NCI-H146 treated with DMSO at 0.1 percent for 48 hours (cell line): ENCODE results near the gene PEX11G.

Experiments used
- DNase-seq: peaks from one replicate; lab custom pipeline; 2025; ENCODE audit not compliant: unreplicated experiment; lab: John Stamatoyannopoulos, UW

Gene PEX11G

GRCh38 chr19:7488736-7489353 is at the start of gene PEX11G:
Gene PEX11G (minus strand): TSS chr19:7489035. CDS start chr19:7489010, 25 bp downstream.
- peak; percentile 69 for DNase-seq

GRCh38 chr19:7535998-7536695 is 47.3 kb upstream of the PEX11G start:
- DNase-seq = no peak

DNA sequence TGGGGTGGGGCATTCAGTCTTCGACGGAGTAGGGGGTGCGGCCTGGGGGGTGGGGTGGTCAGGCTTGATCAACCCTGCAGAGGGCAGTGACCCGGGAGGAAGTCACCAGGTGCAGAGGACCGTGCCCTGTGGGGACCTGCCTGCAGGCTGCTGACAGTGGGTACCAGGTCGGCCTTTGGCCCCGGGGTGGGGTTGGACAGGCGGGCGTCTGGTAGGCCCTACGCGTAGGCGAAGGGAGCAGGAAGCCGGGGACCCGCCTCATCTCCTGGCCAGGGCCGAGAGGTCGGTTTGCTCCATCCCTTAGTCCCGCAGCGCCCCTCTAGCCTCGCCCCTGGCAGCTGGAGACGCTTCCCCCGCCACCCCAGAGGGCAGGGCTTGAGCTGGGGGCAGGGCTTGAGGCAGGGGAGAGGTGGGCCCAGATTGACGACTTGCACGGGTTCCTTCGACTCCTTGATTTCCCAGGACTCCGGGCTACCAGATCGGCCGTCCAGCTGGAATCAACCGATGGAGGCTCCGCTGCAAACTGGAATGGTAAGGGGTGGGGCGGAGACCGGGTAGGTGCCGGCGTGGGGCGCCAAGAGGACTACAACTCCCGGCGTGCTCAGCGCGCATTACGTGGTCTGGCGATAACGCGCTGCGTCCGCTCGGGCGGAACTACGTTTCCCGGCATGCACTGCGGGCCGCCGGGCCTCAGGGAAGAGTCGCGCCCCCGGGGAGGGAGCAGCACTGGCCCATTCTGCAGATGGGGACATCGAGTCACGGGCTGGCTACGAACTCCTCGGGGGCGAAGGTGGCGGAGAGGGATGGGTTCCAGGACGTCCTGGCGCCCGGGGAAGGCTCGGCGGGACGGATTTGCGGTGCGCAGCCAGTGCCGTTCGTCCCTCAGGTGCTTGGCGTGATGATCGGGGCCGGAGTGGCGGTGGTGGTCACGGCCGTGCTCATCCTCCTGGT is 46.5 kb upstream of the PEX11G start, which contains the start of gene PNPLA6:
TSS of gene PNPLA6 (plus strand) at position 671 of the 951 bp plus-strand sequence. CDS start at position 743, 72 bp downstream.
- DNase-seq = peak; percentile 54

GRCh38 chr19:7534531-7535046 is 45.8 kb upstream of the PEX11G start:
- DNase-seq = no peak

DNA sequence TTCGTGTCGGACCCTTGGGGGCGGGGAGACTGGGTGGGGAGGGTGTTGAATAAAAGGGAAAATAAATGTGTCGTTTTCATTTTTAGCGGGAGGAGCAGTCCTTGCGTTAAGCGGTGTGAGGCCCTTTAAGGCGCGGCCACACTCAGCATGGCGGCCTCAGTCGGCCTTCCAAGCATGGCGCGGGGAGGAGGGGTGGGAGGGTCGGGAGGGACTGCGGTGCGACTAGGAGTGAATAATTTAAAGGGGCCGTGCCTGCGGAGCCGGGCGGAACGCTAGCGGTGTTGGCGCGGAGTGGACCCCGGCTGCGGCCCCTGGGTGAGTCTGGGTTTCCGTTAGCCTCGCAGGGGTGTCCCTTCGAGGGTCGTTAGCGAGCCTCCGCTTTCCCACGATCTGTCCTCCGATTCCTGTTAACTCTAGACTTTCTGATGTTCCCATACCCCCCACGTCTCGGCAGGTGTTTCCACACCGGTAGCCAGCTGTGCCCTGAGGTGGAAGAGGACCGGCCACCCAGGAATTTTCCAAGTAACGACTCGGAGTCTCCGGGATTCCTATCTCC is 45.2 kb upstream of the PEX11G start:
- DNase-seq = peak; percentile 35

DNA sequence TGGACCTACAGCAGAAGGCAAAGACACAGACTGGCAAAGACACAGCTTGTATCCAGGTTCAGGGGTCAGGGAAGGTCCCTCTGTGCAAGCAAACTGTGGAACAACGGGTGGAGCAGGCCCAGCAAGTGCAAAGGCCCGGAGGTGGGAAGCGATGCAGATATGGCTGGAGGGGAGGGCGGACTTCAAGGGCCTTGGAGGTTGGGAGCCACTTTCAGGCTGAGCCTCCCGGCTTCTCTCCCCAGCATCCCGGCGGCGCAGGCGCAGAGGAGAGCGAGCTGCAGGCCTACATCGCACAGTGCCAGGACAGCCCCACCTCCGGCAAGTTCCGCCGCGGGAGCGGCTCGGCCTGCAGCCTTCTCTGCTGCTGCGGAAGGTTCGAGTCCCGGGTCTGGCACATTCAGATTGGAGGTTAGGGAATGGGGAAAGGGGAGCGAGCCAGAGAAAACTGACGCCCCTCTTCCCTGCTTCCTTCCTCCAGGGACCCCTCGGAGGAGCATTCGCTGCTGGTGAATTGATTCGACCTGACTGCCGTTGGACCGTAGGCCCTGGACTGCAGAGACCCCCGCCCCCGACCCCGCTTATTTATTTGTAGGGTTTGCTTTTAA is 44.5 kb upstream of the PEX11G start:
- DNase-seq = no peak

DNA sequence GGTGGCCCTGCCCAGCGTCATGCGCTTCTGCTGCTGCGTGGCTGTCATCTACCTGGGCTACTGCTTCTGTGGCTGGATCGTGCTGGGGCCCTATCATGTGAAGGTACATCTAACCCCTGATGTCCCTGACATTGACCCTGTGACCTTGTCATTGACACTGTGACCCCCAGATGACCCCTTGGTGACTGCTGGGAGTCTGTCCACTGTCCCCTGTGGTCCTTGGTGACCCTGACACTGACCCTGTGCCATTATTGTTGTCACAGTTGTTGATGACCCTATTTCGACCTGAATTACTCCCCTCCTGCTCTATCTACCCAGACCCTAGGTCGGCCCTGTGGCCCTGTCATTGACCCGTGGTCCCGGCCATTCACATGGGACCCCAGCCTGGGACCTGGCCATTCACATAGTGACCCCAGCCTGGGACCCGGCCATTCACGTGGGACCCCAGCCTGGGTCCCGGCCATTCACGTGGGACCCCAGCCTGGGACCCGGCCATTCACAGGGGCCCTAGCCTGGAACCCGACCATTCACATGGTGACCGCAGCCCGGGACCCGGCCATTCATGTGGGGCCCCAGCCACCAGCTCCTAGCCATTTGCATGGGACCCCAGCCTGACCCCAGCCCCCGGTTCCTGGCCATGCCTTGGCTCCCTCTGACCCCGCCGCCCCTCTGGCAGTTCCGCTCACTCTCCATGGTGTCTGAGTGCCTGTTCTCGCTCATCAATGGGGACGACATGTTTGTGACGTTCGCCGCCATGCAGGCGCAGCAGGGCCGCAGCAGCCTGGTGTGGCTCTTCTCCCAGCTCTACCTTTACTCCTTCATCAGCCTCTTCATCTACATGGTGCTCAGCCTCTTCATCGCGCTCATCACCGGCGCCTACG is 41.0 kb upstream of the PEX11G start:
- no peak for DNase-seq

DNA sequence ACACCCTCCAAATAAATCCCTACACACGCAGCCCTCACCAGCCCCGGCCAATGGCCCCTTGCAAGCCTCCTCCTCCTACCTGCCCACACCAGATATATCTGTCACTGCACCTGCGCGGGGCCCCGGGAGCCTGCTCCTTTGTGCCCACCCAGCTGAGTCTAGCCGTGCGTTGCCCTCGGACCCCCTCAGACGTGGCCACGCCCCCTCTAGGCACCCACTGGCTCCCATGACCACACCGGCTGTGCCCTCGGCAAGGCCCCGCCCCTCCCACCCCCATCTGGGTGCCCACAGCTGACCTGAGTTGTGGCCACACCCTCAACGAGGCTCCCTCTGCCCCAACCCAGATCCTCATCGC is 40.4 kb upstream of the PEX11G start:
- DNase-seq = no peak

GRCh38 chr19:7528522-7529245 is 39.8 kb upstream of the PEX11G start:
- no peak for DNase-seq

- no peak for DNase-seq
Measured at GRCh38 chr19:7528192-7528519, 39.3 kb upstream of the PEX11G start.

DNA sequence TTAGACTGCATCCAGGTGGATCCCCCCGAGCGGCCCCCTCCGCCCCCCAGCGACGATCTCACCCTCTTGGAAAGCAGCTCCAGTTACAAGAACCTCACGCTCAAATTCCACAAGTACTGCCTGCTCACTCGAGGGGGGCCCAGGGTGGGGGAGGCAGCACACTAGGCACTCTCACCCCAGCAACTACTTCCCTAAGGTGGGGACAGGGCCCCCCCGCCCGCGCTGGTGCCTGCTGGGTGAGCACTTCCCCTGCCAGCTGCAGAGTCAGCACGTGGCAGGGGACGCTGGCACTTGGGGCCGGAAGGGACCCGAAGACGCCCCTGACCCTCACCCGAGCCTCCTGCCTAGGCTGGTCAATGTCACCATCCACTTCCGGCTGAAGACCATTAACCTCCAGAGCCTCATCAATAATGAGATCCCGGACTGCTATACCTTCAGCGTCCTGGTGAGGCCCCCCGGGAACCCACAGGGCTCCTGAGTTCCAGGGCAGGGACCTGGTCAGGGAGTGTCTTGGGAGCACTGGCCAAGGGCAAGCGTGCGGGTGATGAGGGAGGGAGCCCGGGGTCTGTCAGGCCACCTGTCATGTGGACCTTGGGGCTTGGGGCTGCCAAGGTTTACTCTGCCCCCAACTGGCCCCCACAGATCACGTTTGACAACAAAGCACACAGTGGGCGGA is 38.8 kb upstream of the PEX11G start:
- no peak for DNase-seq

GRCh38 chr19:7526059-7526929 is 37.5 kb upstream of the PEX11G start:
- no peak for DNase-seq

DNA sequence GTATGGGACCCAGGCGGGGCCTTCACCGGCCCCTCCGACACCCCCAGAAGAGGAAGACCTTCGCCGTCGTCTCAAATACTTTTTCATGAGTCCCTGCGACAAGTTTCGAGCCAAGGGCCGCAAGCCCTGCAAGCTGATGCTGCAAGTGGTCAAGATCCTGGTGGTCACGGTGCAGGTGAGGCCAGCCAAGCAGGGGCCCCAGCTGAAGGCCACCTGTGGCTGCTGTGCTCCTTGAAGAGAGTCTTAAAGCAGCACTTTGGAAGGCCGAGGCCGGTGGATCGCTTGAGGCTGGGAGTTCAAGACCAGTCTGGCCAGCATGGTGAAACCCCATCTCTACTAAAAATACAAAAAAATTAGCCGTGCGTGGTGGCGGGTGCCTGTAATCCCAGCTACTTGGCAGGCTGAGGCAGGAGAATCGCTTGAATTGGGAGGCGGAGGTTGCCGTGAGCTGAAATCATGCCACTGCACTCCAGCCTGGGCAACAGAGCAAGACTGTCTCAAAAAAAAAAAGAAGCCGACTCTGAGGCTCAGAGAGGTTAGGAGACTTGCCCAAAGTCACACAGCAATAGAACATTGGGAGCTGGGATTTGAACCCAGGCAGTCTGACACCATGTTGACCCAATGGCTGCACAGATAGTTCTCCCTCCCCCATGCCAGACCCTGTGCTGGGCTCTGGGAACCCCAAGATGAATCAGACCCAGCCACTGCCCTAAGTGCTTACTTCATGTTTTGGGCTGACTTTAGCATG is 36.3 kb upstream of the PEX11G start:
- no peak for DNase-seq

GRCh38 chr19:7524523-7524922 is 35.7 kb upstream of the PEX11G start:
- DNase-seq = no peak

GRCh38 chr19:7522923-7523667 is 34.3 kb upstream of the PEX11G start:
- DNase-seq = no peak
